ENCODE results near the gene NOP14.

- TF ChIP-seq POLR2A (IDR thresholded peaks at IDR 0.05) (no peak), CTCF (IDR thresholded peaks at IDR 0.05) (no peak)
Measured at GRCh38 chr4:2925931-2926860, 37.0 kb downstream of the NOP14 start.
